ENCODE data around the gene SPATA31C2. TPM values are rescaled to one million over a fixed set of nuclear protein-coding genes. Genes with fewer than 3 reads are reported as not detected.

SPATA31C2 gene
- total and polyA plus RNA-seq, 2 of the 13 experiments (the other 11 are each of a cell fraction or from before 2014, with no cell fraction given) = not detected

DNA sequence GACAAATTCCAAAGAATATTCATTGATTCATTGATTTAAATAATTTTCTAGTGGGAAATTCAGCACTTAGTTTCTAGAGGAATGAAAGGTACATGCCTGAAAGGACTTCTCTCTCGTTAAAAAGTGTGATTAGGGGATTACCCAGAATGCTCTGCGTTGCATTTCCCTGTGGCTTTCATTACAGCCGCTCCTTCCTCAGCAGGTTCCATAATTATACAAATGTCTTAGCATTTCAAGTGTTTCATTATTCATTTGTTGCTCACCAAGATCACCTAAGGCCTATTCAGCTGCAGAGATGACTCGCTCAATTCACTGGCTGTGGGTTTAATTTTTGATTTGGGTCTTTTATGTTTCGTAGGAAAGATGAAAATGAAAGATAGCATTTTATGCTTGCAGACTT is 52.8 kb downstream of the SPATA31C2 start:
- Histone ChIP-seq H3K36me3 (replicated peaks in 1 of 2; ENCODE audit: control insufficient read depth in 1 of 2, insufficient read depth in 2 of 2, low read length in 2 of 2) (no peaks in the 10 kb centered on the region), H3K9me3 (ENCODE audit: low read length) (no peaks in the 10 kb centered on the region), H3K4me2 (ENCODE audit: low read depth, low read length) (no peak overlapping the region), H3K27me3 (ENCODE audit: control insufficient read depth in 1 of 2, insufficient read depth in 2 of 2, low read length in 2 of 2) (0 out of 5 replicates have a peak, but pooled peaks cover 0 to 3% of the 10 kb centered on the region in 2 experiments), H3K27ac (ENCODE audit: extremely low read length, insufficient read depth, low read length) (no peak overlapping the region), H3K4me3 (replicated peaks in 1 of 3; ENCODE audit: insufficient read depth in 1 of 3, low read depth in 2 of 3, low read length in 3 of 3) (no peak overlapping the region), H3K79me2 (ENCODE audit: insufficient read depth, low read length) (no peaks in the 10 kb centered on the region), H2AFZ (ENCODE audit: low read length) (no peak overlapping the region), H3K4me1 (ENCODE audit: insufficient read depth, low read length) (no peaks in the 10 kb centered on the region), H3K9ac (ENCODE audit: insufficient read depth, low read depth, low read length) (no peak overlapping the region), H4K20me1 (ENCODE audit: insufficient read depth, low read length) (no peaks in the 10 kb centered on the region)
- TF ChIP-seq SOX6 (IDR thresholded peaks at IDR 0.05) = no peak
- no peak for TF ChIP-seq SOX6 (CRISPR knock-in tag; IDR thresholded peaks at IDR 0.05)
- TF ChIP-seq, protein P1, sequence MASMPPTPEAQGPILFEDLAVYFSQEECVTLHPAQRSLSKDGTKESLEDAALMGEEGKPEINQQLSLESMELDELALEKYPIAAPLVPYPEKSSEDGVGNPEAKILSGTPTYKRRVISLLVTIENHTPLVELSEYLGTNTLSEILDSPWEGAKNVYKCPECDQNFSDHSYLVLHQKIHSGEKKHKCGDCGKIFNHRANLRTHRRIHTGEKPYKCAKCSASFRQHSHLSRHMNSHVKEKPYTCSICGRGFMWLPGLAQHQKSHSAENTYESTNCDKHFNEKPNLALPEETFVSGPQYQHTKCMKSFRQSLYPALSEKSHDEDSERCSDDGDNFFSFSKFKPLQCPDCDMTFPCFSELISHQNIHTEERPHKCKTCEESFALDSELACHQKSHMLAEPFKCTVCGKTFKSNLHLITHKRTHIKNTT (CRISPR knock-in tag; IDR thresholded peaks at IDR 0.05) = no peak
- TF ChIP-seq EHMT2 (IDR thresholded peaks at IDR 0.05; ENCODE audit: borderline replicate concordance, low read depth, low read length) = no peak
- TF ChIP-seq CBX2 (IDR thresholded peaks at IDR 0.05; ENCODE audit: low read depth, low read length) = no peak
- no peak for TF ChIP-seq CBX2 (CRISPR knock-in tag; IDR thresholded peaks at IDR 0.05; ENCODE audit: low read depth)
- no peak for TF ChIP-seq ZNF607 (CRISPR knock-in tag; IDR thresholded peaks at IDR 0.05; ENCODE audit: borderline replicate concordance)
- TF ChIP-seq, protein P2, sequence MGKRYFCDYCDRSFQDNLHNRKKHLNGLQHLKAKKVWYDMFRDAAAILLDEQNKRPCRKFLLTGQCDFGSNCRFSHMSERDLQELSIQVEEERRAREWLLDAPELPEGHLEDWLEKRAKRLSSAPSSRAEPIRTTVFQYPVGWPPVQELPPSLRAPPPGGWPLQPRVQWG (CRISPR knock-in tag; IDR thresholded peaks at IDR 0.05; ENCODE audit: borderline replicate concordance, low read depth) = no peak
- TF ChIP-seq, protein P3, sequence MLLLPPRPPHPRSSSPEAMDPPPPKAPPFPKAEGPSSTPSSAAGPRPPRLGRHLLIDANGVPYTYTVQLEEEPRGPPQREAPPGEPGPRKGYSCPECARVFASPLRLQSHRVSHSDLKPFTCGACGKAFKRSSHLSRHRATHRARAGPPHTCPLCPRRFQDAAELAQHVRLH (CRISPR knock-in tag; IDR thresholded peaks at IDR 0.05; ENCODE audit: borderline replicate concordance, low read depth) = no peak
- 30% methylated on average over 5 of the region's 5 CpGs for WGBS (ENCODE audit: low lambda C conversion rate)
- intact Hi-C loops (cut with micrococcal nuclease; ENCODE audit: unreplicated experiment) (no loop called here), in situ Hi-C loops (cut with HindIII; ENCODE audit: extremely low pct_ligation_motif_present, low pct_unique_long_range_greater_than_20kb) (no loop called here)
- FAIRE-seq = no peak
- ChIA-PET CTCF (ENCODE audit: low intra/inter-chr PET ratio, low total read pairs) (no interaction called here), POLR2A (no interaction called here)
- BruUV-seq (replicated peaks) = no TSS peak
- no peak for DNase-seq (ENCODE audit: low spot score)
- ATAC-seq = no peak

All from HepG2 (cell line).